Panc1 (cell line): ENCODE measurements around the gene LRRC27. TPM values are rescaled to one million over a fixed set of nuclear protein-coding genes. Genes with fewer than 3 reads are reported as not detected.

ENCODE experiments used
- ATAC-seq: fragments of 200-7000 bp; cut with Tn5 transposase; 2 replicates; pipeline ENCODE4 v1.9.1; 2020; ENCODE audit warnings: mild to moderate bottlenecking, moderate library complexity
- BruUV-seq: library from RNA; stranded (reverse); fragments of 400-500 nt; replicated peaks from 2 replicates; lab custom pipeline; 2021; lab: Mats Ljungman, UMichigan
- CTCF ChIA-PET: fragments of 300-600 bp; sonication (Branson Sonifier 250); formaldehyde crosslinking; loops from one replicate; lab custom pipeline; 2022; ENCODE audit warnings: antibody characterized with exemption; lab: Charles Lee
- POLR2A ChIA-PET: fragments of 300-600 bp; sonication (Branson Sonifier 250); formaldehyde crosslinking; loops from one replicate; lab custom pipeline; 2022; ENCODE audit warnings: antibody characterized with exemption; lab: Charles Lee
- DNase-seq: peaks from one replicate; pipeline ENCODE4 v3.0.0-alpha.2; 2010; ENCODE audit warnings: low read depth, low spot score
- H3K27ac ChIP-seq: 2 replicates; pipeline ENCODE4 v1.5.1; 2011; ENCODE audit warnings: mild to moderate bottlenecking, low read length, inconsistent platforms
- H3K27me3 ChIP-seq: fragments of 200-500 bp; sonication (Bioruptor generic); 2 replicates; pipeline ENCODE4 v1.6.0; 2014; ENCODE audit warnings: low read length, inconsistent platforms; ENCODE audit not compliant: control insufficient read depth, insufficient read depth
- H3K36me3 ChIP-seq: fragments of 200-500 bp; sonication (Bioruptor generic); 2 replicates; pipeline ENCODE4 v1.5.1; 2014; ENCODE audit warnings: inconsistent platforms, mild to moderate bottlenecking, low read length, moderate library complexity; ENCODE audit not compliant: control insufficient read depth, insufficient read depth
- H3K4me1 ChIP-seq: 2 replicates; pipeline ENCODE4 v1.5.1; 2011; ENCODE audit warnings: inconsistent platforms, mild to moderate bottlenecking, low read length, moderate library complexity; ENCODE audit not compliant: control insufficient read depth, insufficient read depth
- H3K4me3 ChIP-seq, 2 experiments: 2 replicates each; pipeline ENCODE4 v1.5.1; 2011 to 2012; ENCODE audit warnings: low read depth in 2 of 2, low read length in 2 of 2, mild to moderate bottlenecking in 2 of 2, inconsistent platforms in 1 of 2, moderate library complexity in 1 of 2
- H3K9me3 ChIP-seq: fragments of 200-500 bp; sonication (Bioruptor generic); 2 replicates; pipeline ENCODE4 v1.5.1; 2014; ENCODE audit warnings: low read depth, mild to moderate bottlenecking, inconsistent platforms, low read length, moderate library complexity; ENCODE audit not compliant: control insufficient read depth, insufficient read depth
- POLR2AphosphoS5 ChIP-seq: IDR thresholded peaks from 2 replicates; pipeline ENCODE4 v1.6.1; 2012; ENCODE audit warnings: mild to moderate bottlenecking, low read depth, low read length, moderate library complexity
- SIN3A ChIP-seq: IDR thresholded peaks from 2 replicates; pipeline ENCODE4 v1.6.1; 2012; ENCODE audit warnings: low read depth, mild to moderate bottlenecking, low read length, moderate library complexity, borderline replicate concordance; ENCODE audit not compliant: insufficient read depth
- TCF7L2 ChIP-seq: IDR thresholded peaks from 2 replicates; pipeline ENCODE4 v1.6.1; 2011; ENCODE audit warnings: mild to moderate bottlenecking, low read depth, low read length, inconsistent platforms
- in situ Hi-C: cut with HindIII; loops from 2 replicates; pipeline ENCODE4 v1.10.0; 2016; ENCODE audit warnings: low sequenced_read_pairs, low pct_unique_long_range_greater_than_20kb
- intact Hi-C: fragments of 100-400 bp; cut with micrococcal nuclease; formaldehyde crosslinking; loops from one replicate; pipeline ENCODE4 v1.10.0; 2022; ENCODE audit not compliant: unreplicated experiment
- total RNA-seq: library from RNA; stranded (reverse); gene quantifications from one replicate; pipeline ENCODE4 v1.2.1, GENCODE V29; 2021; ENCODE audit not compliant: unreplicated experiment
- TF ChIP-seq, protein P1 (sequence below), 2 experiments: IDR thresholded peaks; 2 replicates each; pipeline ENCODE4 v1.6.1; 2011 to 2012; ENCODE audit warnings: low read depth in 2 of 2, control low read depth in 1 of 2, low read length in 1 of 2, mild to moderate bottlenecking in 1 of 2, moderate library complexity in 1 of 2; ENCODE audit not compliant: insufficient read depth in 1 of 2
- TF ChIP-seq, protein P2 (sequence below): fragments of 450-650 bp; IDR thresholded peaks from 2 replicates; pipeline ENCODE4 v1.5.1; 2017; ENCODE audit warnings: mild to moderate bottlenecking

Gene LRRC27
- total RNA-seq, 1 experiment from 2014 or later: 15.7 TPM

DNA sequence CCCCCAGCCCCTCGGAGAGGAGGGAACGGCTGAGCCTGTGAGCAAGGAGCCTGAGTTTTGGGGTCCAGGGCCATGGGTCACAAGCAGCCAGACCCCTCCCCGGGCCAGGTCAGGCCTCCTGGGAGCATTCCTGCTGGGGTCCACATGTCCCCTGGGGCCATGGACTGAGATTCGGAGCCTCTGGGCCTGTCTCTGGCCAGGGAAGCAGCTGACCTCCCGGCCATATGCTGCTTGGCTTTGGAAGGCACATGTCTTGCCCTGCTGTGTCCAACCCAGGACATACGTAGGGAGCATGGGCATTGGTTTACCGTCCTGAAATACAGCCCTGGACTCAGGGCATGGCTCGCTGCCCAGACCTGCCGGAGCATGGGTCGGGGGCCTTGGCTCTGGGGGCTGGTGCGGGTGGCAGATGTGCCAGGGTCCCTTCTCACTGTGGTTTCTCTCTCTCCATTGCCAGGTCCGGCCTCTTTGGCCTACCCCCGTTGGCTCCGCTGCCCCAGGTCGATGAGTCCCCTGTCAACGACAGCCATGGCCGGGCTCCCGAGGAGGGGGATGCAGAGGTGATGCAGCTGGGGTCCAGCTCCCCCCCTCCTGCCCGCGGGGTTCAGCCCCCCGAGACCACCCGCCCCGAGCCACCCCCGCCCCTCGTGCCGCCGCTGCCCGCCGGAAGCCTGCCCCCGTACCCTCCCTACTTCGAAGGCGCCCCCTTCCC lies 72.3 kb downstream of the LRRC27 start:
- H3K36me3 ChIP-seq: no peaks in the 10 kb centered on the region
- POLR2A ChIA-PET: no interaction called here
- no peak for ATAC-seq
- H3K27ac ChIP-seq: no peak overlapping the region; the same call in 1 of the 2 replicates
- no peaks in the 10 kb centered on the region for H3K27me3 ChIP-seq
- BruUV-seq: no TSS peak
- in situ Hi-C loops: no loop called here
- intact Hi-C loops: no loop called here
- H3K9me3 ChIP-seq: no peaks in the 10 kb centered on the region
- CTCF ChIA-PET: no interaction called here
- TF ChIP-seq, protein P1, sequence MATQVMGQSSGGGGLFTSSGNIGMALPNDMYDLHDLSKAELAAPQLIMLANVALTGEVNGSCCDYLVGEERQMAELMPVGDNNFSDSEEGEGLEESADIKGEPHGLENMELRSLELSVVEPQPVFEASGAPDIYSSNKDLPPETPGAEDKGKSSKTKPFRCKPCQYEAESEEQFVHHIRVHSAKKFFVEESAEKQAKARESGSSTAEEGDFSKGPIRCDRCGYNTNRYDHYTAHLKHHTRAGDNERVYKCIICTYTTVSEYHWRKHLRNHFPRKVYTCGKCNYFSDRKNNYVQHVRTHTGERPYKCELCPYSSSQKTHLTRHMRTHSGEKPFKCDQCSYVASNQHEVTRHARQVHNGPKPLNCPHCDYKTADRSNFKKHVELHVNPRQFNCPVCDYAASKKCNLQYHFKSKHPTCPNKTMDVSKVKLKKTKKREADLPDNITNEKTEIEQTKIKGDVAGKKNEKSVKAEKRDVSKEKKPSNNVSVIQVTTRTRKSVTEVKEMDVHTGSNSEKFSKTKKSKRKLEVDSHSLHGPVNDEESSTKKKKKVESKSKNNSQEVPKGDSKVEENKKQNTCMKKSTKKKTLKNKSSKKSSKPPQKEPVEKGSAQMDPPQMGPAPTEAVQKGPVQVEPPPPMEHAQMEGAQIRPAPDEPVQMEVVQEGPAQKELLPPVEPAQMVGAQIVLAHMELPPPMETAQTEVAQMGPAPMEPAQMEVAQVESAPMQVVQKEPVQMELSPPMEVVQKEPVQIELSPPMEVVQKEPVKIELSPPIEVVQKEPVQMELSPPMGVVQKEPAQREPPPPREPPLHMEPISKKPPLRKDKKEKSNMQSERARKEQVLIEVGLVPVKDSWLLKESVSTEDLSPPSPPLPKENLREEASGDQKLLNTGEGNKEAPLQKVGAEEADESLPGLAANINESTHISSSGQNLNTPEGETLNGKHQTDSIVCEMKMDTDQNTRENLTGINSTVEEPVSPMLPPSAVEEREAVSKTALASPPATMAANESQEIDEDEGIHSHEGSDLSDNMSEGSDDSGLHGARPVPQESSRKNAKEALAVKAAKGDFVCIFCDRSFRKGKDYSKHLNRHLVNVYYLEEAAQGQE (IDR thresholded peaks at IDR 0.05; ENCODE audit: insufficient read depth in 1 of 2, low read depth in 2 of 2, low read length in 1 of 2): no peak
- TF ChIP-seq SIN3A (no peak), TCF7L2 (no peak), POLR2AphosphoS5 (no peak)
- TF ChIP-seq, protein P2, sequence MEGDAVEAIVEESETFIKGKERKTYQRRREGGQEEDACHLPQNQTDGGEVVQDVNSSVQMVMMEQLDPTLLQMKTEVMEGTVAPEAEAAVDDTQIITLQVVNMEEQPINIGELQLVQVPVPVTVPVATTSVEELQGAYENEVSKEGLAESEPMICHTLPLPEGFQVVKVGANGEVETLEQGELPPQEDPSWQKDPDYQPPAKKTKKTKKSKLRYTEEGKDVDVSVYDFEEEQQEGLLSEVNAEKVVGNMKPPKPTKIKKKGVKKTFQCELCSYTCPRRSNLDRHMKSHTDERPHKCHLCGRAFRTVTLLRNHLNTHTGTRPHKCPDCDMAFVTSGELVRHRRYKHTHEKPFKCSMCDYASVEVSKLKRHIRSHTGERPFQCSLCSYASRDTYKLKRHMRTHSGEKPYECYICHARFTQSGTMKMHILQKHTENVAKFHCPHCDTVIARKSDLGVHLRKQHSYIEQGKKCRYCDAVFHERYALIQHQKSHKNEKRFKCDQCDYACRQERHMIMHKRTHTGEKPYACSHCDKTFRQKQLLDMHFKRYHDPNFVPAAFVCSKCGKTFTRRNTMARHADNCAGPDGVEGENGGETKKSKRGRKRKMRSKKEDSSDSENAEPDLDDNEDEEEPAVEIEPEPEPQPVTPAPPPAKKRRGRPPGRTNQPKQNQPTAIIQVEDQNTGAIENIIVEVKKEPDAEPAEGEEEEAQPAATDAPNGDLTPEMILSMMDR: no peak
- DNase-seq: no peak
- H3K4me1 ChIP-seq: peaks cover 42% of the 10 kb centered on the region
- no peak overlapping the region for H3K4me3 ChIP-seq

DNA sequence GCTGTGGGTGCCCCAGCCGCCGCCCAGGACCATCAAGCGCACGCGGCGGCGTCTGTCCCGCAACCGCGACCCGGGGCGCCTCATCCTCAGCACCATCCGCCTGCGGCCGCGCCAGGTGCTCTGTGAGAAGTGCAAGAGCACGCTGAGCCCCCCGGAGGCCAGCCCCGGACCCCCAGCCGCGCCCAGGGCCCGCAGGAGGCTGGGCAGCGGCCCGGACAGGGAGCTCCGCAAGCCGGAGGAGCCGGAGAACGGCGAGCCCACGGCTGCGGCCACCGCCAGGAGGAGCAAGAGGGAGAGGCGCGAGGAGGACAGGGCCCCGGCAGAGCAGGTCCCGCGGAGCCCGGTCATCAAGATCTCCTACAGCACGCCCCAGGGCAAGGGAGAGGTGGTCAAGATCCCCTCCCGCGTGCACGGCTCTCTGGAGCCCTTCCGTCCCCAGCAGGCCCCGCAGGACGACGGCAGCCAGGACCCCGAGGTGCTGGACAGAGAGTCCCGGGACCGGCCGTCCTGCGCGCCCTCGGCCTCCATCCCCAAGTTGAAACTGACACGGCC lies 73.0 kb downstream of the LRRC27 start:
- Histone ChIP-seq H3K27me3 (no peaks in the 10 kb centered on the region), H3K27ac (no peak overlapping the region), H3K9me3 (no peaks in the 10 kb centered on the region), H3K36me3 (no peaks in the 10 kb centered on the region), H3K4me1 (peaks cover 42% of the 10 kb centered on the region), H3K4me3 (no peak overlapping the region)
- ChIA-PET POLR2A (no interaction called here), CTCF (no interaction called here)
- in situ Hi-C loops: no loop called here
- ATAC-seq: no peak
- BruUV-seq: no TSS peak
- intact Hi-C loops: no loop called here
- TF ChIP-seq, protein P2: no peak
- TF ChIP-seq SIN3A (no peak), POLR2AphosphoS5 (no peak), TCF7L2 (no peak)
- TF ChIP-seq, protein P1 (IDR thresholded peaks at IDR 0.05; ENCODE audit: insufficient read depth in 1 of 2, low read depth in 2 of 2, low read length in 1 of 2): no peak
- no peak for DNase-seq
